Placental epithelial cell (primary cell): ENCODE results near the gene AKR1C1. TPM values are rescaled to one million over a fixed set of nuclear protein-coding genes. Genes with fewer than 3 reads are reported as not detected.

Experiments
- small RNA-seq: library from RNA; depleted of rRNA; stranded (forward); fragments of <200 nt; gene quantifications from one replicate; pipeline ENCODE3, GENCODE V24; 2012
- total RNA-seq: library from RNA; depleted of rRNA; stranded (reverse); fragments of >200 nt; gene quantifications from 2 replicates; pipeline ENCODE4 v1.2.3, GENCODE V29; 2012

The AKR1C1 gene
- 0.79 and 1.3 TPM in 2 replicates for total RNA-seq

DNA sequence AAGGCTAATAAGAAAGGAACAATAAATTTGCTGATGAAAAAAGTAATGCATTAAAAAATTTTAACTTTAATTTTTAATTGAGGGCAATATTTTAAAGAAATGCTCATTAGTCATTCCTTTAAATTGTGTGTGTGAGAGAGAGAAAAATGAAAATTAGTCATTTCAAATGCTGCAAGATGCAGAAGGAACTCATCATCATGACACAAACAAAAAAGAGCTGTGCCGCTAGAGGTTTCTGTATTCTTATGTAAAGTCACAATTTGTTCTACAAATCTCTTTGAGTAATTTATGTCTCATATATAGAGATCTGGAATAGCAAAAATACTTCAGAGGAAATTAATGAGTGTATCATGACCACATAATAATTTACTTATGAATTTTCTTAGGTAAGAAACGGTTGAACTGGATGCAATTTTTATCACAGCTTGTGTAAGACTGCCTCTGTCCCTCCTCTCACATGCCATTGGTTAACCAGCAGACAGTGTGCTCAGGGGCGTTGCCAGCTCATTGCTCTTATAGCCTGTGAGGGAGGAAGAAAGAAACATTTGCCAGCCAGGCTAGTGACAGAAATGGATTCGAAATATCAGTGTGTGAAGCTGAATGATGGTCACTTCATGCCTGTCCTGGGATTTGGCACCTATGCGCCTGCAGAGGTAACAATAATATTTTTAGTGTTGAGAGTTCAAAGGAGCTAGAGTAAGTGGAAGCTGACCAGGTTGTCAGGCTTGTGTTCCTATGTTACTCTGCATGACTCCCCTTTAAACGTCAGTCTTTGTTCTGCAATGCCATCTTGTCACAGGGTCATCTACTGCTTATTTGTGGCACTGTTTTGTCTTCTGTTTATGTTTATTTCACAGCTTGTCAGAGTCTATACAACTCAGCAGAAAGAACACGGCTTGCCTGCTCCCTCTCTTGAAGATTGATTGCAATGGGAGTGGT is at the start of gene AKR1C1:
Gene AKR1C1 (plus strand): TSS at position 540 of the 939 bp plus-strand sequence. CDS start 30 bp downstream, at position 570.

DNA sequence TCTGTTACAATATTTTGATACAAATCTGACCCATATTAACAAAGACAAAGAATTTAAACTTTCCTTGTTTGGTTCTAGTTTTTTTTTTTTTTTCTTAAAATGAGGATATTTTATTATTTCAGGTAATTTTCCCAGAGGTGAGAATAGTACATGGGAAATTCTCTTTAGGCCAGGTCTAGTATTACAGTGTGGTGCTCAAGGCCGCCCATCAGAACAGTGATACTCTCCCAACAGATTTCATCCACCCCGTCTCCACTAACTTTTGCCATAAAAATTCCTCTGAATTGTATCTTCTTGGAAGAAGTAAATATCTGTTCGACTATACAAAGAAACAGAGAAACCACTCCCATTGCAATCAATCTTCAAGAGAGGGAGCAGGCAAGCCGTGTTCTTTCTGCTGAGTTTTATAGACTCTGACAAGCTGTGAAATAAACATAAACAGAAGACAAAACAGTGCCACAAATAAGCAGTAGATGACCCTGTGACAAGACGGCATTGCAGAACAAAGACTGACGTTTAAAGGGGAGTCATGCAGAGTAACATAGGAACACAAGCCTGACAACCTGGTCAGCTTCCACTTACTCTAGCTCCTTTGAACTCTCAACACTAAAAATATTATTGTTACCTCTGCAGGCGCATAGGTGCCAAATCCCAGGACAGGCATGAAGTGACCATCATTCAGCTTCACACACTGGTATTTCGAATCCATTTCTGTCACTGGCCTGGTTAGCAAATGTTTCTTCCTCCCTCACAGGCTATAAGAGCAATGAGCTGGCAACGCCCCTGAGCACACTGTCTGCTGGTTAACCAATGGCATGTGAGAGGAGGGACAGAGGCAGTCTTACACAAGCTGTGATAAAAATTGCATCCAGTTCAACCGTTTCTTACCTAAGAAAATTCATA is 40.2 kb downstream of the AKR1C1 start, which contains the start of gene AKR1C2:
Gene AKR1C2 (minus strand): TSS at position 731 of the 903 bp plus-strand sequence. CDS start 22 bp downstream, at position 709.

Small RNA genes lying within 50 kb of the gene (small RNA-seq; reads per million reads assigned to genes)
- gene RF00096: not detected

Other genes with a start within 250 kb of the AKR1C1 start
- gene AKR1E2, start 137.2 kb upstream of the AKR1C1 start, total RNA-seq: 11.4 and 12.8 TPM in 2 replicates
- gene AKR1C2, start 40.4 kb downstream of the AKR1C1 start, total RNA-seq: 0.39 and 0.65 TPM in 2 replicates
- 0.39 TPM in 1 of 2 replicates, not detected in the other for gene AKR1C3, start 131.0 kb downstream of the AKR1C1 start, total RNA-seq
- not detected in 2 replicates for gene AKR1C8, start 221.7 kb downstream of the AKR1C1 start, total RNA-seq
- not detected in 2 replicates for gene AKR1C4, start 233.4 kb downstream of the AKR1C1 start, total RNA-seq